GM12872 (cell line): ENCODE results near the gene QPRT.

Experiments
- TF ChIP-seq, protein P1 (sequence below): IDR thresholded peaks from 3 replicates; pipeline ENCODE4 v1.5.1; 2011; ENCODE audit warnings: low read depth, mild to moderate bottlenecking, low read length, moderate library complexity; ENCODE audit not compliant: insufficient read depth

QPRT gene

DNA sequence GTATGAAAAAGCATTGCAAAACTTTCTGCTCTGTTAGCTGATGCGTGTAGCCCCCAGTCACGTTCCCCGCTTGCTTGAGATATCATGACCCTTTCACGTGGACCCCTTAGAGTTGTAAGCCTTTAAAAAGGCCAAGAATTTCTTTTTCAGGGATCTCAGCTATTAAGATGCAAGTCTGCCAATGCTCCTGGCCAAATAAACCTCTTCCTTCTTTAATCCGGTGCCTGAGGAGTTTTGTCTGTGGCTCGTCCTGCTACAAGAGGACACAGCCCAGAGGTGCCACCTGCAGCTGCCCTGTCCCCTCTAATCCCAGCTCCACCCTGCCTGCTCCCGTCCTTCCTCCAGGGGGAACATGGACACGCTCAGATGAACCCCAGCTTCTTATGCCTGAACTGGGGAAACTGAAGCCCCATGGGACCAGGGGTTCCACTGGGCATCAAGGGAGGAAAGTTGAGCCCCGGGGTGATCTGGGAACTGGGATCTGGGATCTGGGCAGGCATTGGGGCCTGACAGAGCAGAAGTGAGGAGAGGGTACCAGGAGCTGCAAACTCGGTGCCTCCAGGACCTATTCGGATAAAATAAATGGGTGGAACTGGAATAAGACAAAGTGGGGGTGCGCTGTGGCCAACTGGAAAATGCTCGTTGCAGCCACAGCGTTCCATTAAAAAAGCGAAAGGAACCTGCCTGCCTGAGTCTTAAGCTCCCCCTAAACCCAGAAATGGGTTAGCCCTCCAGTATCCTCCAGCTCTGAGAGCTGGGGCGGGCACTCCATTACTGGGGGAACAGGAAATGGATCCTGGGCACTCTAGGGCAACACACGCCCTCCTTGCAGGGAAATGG is 19.7 kb downstream of the QPRT start:
- TF ChIP-seq, protein P1, sequence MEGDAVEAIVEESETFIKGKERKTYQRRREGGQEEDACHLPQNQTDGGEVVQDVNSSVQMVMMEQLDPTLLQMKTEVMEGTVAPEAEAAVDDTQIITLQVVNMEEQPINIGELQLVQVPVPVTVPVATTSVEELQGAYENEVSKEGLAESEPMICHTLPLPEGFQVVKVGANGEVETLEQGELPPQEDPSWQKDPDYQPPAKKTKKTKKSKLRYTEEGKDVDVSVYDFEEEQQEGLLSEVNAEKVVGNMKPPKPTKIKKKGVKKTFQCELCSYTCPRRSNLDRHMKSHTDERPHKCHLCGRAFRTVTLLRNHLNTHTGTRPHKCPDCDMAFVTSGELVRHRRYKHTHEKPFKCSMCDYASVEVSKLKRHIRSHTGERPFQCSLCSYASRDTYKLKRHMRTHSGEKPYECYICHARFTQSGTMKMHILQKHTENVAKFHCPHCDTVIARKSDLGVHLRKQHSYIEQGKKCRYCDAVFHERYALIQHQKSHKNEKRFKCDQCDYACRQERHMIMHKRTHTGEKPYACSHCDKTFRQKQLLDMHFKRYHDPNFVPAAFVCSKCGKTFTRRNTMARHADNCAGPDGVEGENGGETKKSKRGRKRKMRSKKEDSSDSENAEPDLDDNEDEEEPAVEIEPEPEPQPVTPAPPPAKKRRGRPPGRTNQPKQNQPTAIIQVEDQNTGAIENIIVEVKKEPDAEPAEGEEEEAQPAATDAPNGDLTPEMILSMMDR, result no peak

GRCh38 chr16:29699324-29700219 is 20.6 kb downstream of the QPRT start:
- TF ChIP-seq, protein P1, result 0 out of 3 replicates have a peak, but pooled peaks have one; percentile 5

GRCh38 chr16:29700253-29700987 is 21.4 kb downstream of the QPRT start:
- TF ChIP-seq, protein P1, result peak; percentile 84

GRCh38 chr16:29701214-29701555 is 22.2 kb downstream of the QPRT start:
- TF ChIP-seq, protein P1, result no peak

DNA sequence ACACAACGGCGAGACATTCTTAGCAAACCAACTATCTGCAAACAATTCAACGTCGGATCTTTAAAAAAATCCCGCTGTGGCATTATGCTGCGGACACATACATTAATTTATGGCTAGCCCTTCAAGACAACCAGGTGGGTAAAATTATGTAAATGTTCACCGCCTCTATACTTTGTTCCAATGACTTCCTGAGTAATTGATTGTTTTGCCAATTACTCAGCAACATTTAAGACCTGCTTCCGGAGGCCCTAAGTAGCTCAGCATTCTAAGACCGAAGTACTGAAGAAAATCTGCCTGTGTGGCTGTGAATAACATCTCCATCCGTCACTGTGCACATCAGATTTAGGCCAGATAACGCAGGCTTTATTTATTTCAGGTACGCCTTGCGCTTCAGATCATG is 23.3 kb downstream of the QPRT start:
- TF ChIP-seq, protein P1, result no peak

GRCh38 chr16:29705030-29705429 is 26.1 kb downstream of the QPRT start:
- TF ChIP-seq, protein P1, result no peak

GRCh38 chr16:29708917-29709600 is 30.1 kb downstream of the QPRT start:
- TF ChIP-seq, protein P1, result no peak
